GM12891 (cell line): ENCODE data around the gene PFKFB2.

Experiments used
- DNase-seq: peaks from one replicate; pipeline ENCODE4 v3.0.0; 2011; ENCODE audit warnings: low spot score; ENCODE audit not compliant: insufficient read length
- FAIRE-seq: peaks from 2 replicates; lab custom pipeline; 2011; peaks lifted over from hg19 to GRCh38; lab: Jason Lieb, UNC
- PAX5 ChIP-seq: IDR thresholded peaks from 2 replicates; pipeline ENCODE4 v1.6.1; 2011; ENCODE audit warnings: low read length, moderate library complexity, mild to moderate bottlenecking; ENCODE audit not compliant: insufficient read depth, severe bottlenecking
- POLR2A ChIP-seq: IDR thresholded peaks from 2 replicates; pipeline ENCODE4 v1.6.1; 2011; ENCODE audit warnings: low read depth, low read length, control low read depth
- POLR2AphosphoS5 ChIP-seq: IDR thresholded peaks from 2 replicates; pipeline ENCODE4 v1.6.1; 2011; ENCODE audit warnings: low read depth, low read length, control low read depth
- POU2F2 ChIP-seq: IDR thresholded peaks from 2 replicates; pipeline ENCODE4 v1.6.1; 2011; ENCODE audit warnings: low read depth, mild to moderate bottlenecking, control low read depth, low read length, moderate library complexity
- SPI1 ChIP-seq: IDR thresholded peaks from 2 replicates; pipeline ENCODE4 v1.6.1; 2011; ENCODE audit warnings: low read depth, low read length, control low read depth
- TAF1 ChIP-seq: IDR thresholded peaks from 2 replicates; pipeline ENCODE4 v1.6.1; 2011; ENCODE audit warnings: low read depth, low read length, control low read depth

Gene PFKFB2

DNA sequence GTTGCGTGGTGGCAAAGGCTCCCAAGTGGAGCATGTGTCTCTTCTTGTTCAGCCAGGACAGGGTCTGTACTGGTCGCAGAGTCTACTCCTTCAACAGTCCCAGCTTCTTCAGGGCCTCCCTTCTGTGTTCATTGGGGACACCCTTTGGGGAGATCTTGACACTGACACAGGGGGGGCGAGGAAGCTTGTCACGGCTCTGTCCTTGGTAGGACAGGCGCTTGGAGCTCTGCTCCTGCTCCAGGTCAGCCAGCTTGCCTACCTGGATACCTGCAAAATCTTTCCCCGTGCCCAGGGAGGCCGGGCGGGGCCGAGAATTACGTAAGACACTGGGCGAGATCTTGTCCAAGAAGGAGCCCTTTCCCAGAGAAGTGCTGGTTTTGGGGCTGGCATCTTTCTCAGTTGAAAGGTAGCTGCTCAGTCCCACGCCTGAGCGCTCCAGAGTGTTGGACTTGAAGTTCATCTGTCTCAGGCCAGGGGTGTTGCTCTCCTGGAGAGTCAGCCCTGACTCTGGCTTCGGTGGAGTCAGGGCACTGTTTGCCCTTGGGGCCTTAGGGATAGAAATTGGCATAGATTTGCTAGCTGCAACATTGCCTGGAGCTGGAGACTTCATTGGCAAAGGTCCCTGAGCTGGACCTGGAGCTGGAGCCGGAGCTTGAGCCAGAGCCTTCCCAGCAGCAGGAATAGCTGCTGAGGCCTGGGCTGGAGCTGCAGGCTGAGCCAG, 31.0 kb upstream of the PFKFB2 start:
- no peak for DNase-seq
- TF ChIP-seq POU2F2: no peak
- TF ChIP-seq POLR2A: no peak
- TF ChIP-seq POLR2AphosphoS5: no peak
- TF ChIP-seq TAF1: no peak
- no peak for TF ChIP-seq SPI1
- no peak for TF ChIP-seq PAX5
- no peak for FAIRE-seq

DNA sequence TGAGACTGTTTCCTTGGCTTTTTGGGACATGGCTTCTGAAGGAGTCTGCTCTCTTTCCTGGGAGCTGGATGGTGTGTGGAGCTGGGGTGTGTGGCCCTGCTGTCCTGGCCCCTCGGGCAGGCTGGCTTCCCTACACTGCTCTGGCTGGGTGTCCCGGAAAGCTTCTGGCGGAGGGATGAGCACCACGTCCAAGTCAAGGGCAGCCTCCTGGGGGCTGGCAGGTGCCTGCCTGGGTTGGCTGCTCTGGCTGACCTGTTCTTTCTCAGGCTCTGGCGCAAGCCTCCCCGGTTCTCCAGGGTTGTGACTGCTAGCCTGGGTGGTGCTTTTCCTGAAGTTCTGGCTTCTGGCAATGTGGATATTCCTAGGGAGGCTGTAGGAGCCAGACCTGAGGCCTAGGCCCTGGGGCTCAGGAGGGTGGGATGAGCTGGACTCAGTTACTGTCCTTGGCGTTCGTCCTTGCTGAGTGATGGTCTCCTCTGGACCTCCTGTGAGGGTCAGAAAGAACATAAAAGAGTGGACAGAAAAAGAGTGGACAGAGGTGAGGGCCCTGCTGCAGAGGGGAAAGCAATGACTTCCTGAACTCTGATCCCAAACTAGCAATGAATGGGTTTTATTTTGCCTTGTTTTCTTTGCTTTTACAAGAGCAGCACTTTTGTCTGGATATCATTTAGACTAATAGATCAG, 29.9 kb upstream of the PFKFB2 start:
- DNase-seq (no peak), FAIRE-seq (no peak)
- TF ChIP-seq PAX5 (no peak), POLR2AphosphoS5 (no peak), POLR2A (no peak), POU2F2 (no peak), TAF1 (no peak), SPI1 (no peak)

DNA sequence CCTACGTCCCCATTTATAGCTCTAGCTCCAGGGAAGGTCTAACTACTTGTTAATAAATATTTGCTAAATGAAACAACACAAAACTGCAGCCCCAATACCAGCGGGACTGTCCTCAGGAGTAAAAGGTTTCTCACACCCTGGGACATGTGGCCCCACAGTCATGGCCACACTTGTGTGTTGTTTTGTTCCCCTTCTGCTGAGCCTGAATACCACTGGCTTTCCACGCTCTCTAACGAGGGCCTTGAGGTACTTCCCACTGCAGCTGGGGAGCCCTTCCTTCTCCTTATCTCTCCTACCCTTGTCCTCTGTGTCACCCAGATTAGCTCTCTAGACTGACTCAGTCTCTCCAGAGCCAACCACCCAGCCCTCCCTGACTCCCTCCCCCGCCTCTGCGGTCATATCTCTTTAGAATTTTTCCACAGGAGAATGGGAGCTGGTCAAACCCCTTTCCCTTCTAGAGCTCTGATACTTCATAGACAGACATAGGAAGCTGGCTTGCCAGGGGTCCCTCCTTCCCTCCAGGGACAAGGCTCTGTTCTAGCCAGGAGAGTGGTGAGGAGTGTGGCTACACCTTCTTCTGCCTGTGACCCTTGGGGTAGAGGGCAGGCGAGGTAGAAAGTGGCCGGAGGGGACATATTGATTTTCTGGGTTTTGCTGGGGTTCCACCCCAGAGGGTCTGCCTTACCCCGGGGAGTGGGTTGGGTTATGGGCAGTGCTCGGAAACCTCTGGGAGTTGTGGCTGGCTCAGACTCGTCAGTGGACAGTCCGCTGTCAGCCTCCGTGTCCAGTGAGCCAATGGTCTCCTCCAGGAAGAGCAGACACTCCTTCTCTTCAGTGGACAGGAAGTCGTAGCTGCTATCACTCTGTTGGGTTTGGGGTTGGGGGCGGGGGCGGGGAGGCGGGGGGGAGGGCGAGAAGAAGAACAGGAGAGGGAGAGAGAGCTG, 28.6 kb upstream of the PFKFB2 start:
- TF ChIP-seq PAX5 (no peak), TAF1 (no peak), SPI1 (no peak), POU2F2 (no peak), POLR2AphosphoS5 (no peak), POLR2A (no peak)
- FAIRE-seq (no peak), DNase-seq (no peak)

DNA sequence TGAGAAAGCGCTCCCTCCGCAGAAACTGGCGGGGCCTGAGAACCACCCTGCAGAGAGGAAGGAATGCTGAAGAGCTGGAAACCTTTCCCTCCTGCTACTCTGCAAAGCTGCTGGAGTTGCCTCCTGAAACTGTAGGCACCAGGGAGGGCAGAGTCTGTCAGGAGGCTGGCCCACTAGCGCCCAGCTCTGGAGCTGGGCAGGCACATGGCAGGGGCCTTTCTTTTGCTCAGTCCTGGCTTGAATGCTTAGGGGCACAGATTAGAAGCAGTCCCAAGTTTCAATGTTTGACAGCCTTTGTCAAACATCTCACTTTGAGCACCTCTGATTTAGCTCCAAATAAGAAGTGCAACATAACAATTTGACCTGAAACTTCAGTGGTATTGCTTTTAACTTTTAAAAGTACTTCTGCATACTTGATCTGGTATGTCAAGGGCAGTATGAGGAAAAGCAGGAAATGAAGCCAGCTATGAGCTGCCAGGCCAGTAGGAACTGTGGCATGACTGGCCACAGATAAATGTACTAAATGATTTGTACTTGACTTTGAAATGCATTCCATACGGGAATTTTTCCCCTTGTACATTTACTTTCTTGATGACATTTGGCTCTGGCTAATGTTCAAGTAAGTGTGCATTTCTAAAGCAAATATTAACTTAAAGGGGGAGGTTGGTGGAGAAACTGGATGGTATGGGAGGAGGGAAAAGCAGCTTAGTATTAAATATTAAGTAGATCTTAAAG, 27.8 kb upstream of the PFKFB2 start:
- TF ChIP-seq TAF1 (no peak), SPI1 (no peak), POU2F2 (no peak), PAX5 (no peak), POLR2A (no peak), POLR2AphosphoS5 (no peak)
- DNase-seq: no peak
- no peak for FAIRE-seq

DNA sequence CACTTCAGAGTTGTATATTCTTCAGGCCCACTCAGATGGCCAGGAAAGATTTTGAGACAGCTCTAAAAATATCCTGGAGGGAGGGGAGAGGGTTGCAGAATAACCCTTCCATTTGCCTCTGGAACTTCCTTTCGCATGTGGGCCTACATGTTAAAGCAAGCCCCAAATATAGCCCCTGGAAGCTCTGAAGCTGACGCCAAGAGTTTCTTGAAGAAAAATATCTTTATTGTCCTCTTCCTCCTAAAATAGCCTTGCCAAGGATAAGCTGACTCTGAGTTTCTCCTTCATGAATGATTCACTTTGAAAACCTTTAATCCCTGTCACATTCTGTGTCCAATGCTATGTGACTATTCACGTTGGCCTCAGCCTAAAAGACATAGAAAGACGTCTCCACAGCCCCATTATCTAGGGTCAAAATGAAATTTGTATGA, 27.0 kb upstream of the PFKFB2 start:
- FAIRE-seq (no peak), DNase-seq (no peak)
- TF ChIP-seq SPI1 (no peak), PAX5 (no peak)

DNA sequence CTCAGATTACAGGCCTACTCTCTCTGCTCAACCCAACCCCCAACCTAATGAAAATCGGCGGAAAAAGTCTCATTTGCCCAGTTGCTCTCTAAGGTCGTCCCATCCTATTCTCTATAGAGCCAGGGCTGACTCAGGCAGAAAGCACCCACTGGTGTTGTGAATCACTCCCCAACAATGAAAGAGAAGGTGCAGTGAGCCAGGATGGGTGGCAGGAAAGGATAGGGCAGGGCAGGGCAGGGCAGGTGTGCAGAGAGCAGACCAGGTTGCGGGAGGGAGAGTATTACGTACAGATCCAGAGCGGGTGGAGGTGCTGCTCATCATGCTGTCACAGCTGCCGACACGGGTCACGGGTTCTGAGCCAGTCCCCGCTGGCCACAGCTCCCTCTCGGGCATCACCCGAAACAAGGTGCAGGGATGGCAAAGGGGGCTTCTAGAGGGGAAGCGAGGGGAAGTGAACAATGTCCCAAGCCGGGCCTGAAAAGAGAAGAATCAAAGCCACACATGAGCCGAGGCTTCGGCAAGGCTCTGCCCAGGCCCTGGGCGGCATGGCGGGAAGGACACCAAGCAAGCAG, 25.8 kb upstream of the PFKFB2 start:
- no peak for DNase-seq
- no peak for FAIRE-seq
- TF ChIP-seq PAX5 (no peak), TAF1 (no peak), POLR2A (no peak), POLR2AphosphoS5 (no peak), POU2F2 (no peak), SPI1 (no peak)

DNA sequence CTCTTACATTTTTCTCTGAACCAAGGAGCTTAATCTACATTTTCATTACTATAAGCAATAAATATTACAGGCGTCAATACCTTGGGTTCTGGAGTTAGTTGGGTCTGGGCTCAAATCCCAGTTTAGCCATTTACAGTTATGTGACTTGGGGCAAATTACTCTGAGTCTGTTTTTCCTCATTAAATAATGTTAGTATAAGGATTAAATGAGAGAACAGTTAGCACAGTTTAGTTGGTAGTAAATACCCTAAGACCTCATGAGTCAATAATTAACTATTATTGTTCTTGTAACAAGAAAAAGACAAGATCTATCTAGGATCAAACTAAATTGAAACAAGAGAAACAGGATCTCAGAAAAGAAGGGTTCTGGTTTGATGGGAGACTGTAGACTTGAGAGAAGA, 25.2 kb upstream of the PFKFB2 start:
- FAIRE-seq (no peak), DNase-seq (no peak)
- no peak for TF ChIP-seq POU2F2
- no peak for TF ChIP-seq SPI1
- TF ChIP-seq POLR2A: no peak
- TF ChIP-seq POLR2AphosphoS5: no peak

DNA sequence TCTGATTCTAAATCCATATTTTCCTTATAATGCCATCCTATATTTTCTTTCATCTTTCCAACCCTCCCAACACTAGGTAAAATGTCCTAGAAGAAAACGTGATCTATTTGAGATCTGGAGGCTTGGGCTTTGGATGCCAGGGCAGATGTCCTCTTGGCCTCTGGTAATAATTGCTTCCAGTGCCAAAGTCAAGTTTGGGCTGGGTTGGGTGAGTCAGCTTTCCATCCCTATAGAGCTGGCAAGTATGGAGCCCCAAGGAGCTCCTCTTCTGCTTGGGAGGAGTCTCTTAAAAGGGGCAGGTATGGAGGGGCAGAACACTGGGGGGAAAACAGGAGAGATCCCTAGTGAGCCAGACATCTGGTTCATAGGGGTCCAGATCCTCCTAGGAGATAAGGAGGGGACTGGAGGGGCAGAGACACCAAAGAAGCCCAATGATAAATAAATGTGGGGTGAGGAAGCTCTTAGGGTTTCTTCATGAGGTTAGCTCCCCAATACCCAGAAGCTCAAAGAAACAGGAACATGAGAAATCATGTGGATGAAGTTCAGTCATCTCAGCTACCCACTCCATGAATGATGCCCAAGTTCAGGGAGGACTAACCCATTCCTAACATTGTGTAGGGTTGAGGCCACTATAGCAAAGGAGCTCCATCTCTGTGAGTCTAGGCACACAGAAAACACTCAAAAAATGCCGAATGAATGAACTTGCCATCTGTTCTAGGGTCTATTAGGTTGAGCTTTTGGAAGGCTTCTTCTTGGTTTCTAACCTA, 24.0 kb upstream of the PFKFB2 start:
- no peak for FAIRE-seq
- DNase-seq: no peak
- no peak for TF ChIP-seq TAF1
- TF ChIP-seq POLR2AphosphoS5: no peak
- TF ChIP-seq POU2F2: no peak
- no peak for TF ChIP-seq PAX5
- TF ChIP-seq POLR2A: no peak
